DOHH2 (cell line): ENCODE results near the gene UVRAG.

Experiments
- H3F3A ChIP-seq: fragments of 200-600 bp; sonication (generic), shearing (Covaris generic); 2 replicates; pipeline ENCODE4 v1.6.0; 2016; ENCODE audit warnings: antibody characterized with exemption, mild to moderate bottlenecking; ENCODE audit not compliant: control insufficient read depth, insufficient read depth
- H3K27ac ChIP-seq: fragments of 200-600 bp; sonication (generic); 2 replicates; pipeline ENCODE4 v1.5.1; 2014; ENCODE audit warnings: low read depth, mild to moderate bottlenecking, low read length, moderate library complexity
- H3K27me3 ChIP-seq: fragments of 200-600 bp; sonication (generic); 2 replicates; pipeline ENCODE4 v1.6.1; 2014; ENCODE audit warnings: mild to moderate bottlenecking, low read length, mixed read lengths; ENCODE audit not compliant: control insufficient read depth
- H3K36me3 ChIP-seq: fragments of 200-600 bp; sonication (generic); 2 replicates; pipeline ENCODE4 v1.6.1; 2014; ENCODE audit warnings: mild to moderate bottlenecking, low read length, moderate library complexity, mixed read lengths; ENCODE audit not compliant: control insufficient read depth
- H3K4me1 ChIP-seq: fragments of 200-600 bp; sonication (generic); 2 replicates; pipeline ENCODE4 v1.6.1; 2014; ENCODE audit warnings: mild to moderate bottlenecking, low read length, mixed read lengths; ENCODE audit not compliant: control insufficient read depth
- H3K4me2 ChIP-seq: fragments of 200-600 bp; sonication (generic); 2 replicates; pipeline ENCODE4 v1.6.0; 2014; ENCODE audit warnings: mild to moderate bottlenecking, low read length, moderate library complexity
- H3K4me3 ChIP-seq: fragments of 200-600 bp; sonication (generic); 2 replicates; pipeline ENCODE4 v1.5.1; 2014; ENCODE audit warnings: mild to moderate bottlenecking, low read length, mixed read lengths
- H3K79me2 ChIP-seq: fragments of 200-600 bp; sonication (generic); 2 replicates; pipeline ENCODE4 v1.6.1; 2014; ENCODE audit warnings: mild to moderate bottlenecking, low read length, mixed read lengths; ENCODE audit not compliant: control insufficient read depth
- H3K9me2 ChIP-seq: fragments of 200-600 bp; sonication (generic); replicated peaks from 2 replicates; pipeline ENCODE4 v1.6.1; 2014; ENCODE audit warnings: mild to moderate bottlenecking, low read length, mixed read lengths; ENCODE audit not compliant: control insufficient read depth
- H3K9me3 ChIP-seq: fragments of 200-600 bp; sonication (generic); 2 replicates; pipeline ENCODE4 v1.6.1; 2014; ENCODE audit warnings: antibody characterized with exemption, low read length, mixed read lengths; ENCODE audit not compliant: control insufficient read depth, insufficient read depth
- H4K20me1 ChIP-seq: fragments of 200-600 bp; sonication (generic); 2 replicates; pipeline ENCODE4 v1.6.0; 2014; ENCODE audit warnings: low read depth, mild to moderate bottlenecking, antibody characterized with exemption, low read length, moderate library complexity; ENCODE audit not compliant: control insufficient read depth, insufficient read depth
- EZH2phosphoT487 ChIP-seq: fragments of 200-600 bp; sonication (generic); IDR thresholded peaks from 2 replicates; pipeline ENCODE4 v1.6.1; 2017; ENCODE audit warnings: borderline replicate concordance, mild to moderate bottlenecking, antibody characterized with exemption, low read length, moderate library complexity, mixed read lengths
- TF ChIP-seq, protein P1 (sequence below): fragments of 200-600 bp; sonication (generic); IDR thresholded peaks from one replicate; pipeline ENCODE4 v1.5.1; 2014; ENCODE audit warnings: antibody characterized with exemption, mild to moderate bottlenecking, low read depth, low read length; ENCODE audit not compliant: poor library complexity, severe bottlenecking

The UVRAG gene

DNA sequence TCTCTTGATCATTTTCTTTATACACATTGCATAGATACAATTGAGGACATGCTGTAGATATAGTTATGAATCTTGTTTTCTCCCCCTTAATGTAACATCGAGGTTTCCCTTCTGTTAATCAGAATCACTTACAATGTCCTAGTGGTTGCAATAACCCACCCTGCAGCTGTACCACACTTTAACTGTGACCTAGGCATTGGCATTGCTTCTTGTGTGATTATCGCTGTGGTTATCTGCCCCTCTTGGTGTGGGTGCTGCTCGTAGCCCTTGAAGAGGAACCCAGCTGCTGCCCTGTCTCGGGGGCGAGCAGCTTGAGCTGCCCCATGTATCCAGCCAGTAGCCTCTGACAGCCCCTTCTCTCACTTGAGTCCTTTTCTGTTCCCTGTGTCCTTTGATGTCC lies 44.9 kb upstream of the UVRAG start:
- TF ChIP-seq EZH2phosphoT487 = no peak
- TF ChIP-seq, protein P1, sequence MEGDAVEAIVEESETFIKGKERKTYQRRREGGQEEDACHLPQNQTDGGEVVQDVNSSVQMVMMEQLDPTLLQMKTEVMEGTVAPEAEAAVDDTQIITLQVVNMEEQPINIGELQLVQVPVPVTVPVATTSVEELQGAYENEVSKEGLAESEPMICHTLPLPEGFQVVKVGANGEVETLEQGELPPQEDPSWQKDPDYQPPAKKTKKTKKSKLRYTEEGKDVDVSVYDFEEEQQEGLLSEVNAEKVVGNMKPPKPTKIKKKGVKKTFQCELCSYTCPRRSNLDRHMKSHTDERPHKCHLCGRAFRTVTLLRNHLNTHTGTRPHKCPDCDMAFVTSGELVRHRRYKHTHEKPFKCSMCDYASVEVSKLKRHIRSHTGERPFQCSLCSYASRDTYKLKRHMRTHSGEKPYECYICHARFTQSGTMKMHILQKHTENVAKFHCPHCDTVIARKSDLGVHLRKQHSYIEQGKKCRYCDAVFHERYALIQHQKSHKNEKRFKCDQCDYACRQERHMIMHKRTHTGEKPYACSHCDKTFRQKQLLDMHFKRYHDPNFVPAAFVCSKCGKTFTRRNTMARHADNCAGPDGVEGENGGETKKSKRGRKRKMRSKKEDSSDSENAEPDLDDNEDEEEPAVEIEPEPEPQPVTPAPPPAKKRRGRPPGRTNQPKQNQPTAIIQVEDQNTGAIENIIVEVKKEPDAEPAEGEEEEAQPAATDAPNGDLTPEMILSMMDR = no peak
- H3F3A ChIP-seq = no peaks in the 10 kb centered on the region
- H3K4me3 ChIP-seq = no peak overlapping the region
- H3K79me2 ChIP-seq = no peaks in the 10 kb centered on the region
- peaks cover 26% of the 10 kb centered on the region for H3K27me3 ChIP-seq
- H3K36me3 ChIP-seq = no peaks in the 10 kb centered on the region
- H3K9me3 ChIP-seq = no peaks in the 10 kb centered on the region
- H3K27ac ChIP-seq = no peak overlapping the region
- H3K9me2 ChIP-seq = no peaks in the 10 kb centered on the region
- H4K20me1 ChIP-seq = no peaks in the 10 kb centered on the region
- H3K4me1 ChIP-seq = peaks cover 54% of the 10 kb centered on the region
- H3K4me2 ChIP-seq = no peak overlapping the region

DNA sequence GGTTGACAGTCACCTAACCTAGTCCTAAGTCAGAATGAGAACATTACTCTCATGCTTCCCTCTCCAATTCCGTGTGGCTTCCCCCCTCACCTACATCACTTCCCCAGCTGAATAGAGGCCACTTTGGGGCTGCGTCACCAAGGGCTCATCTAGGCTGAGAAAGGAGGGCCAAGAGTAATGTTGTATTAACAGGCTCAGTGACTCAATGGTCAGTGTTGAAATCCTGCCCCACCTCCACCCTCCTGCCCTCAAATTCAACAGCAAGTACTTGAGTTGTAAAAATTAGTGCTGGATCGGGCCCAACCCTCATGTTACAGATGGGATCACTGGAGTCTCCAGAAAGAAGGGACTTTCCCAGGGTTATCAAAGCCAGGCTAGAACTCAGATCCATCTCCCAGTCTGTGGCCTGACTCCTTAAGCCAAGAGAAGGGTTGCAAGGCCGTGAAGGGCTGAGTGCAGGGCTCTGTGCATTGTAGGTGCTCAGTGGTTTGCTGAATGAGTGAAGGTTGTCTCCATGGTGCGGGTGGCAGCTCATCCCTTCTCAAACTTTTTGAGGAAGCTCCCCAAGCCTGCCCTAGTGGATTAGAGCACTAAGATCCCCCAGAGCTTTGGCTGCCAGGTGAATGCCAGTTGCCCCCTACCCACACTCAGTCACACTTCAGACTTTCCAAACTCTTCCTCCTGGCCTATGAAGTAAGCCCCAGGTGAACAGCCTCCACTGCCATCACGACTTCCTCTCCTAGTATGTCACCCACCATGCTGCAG lies 43.2 kb upstream of the UVRAG start:
- Histone ChIP-seq H3K36me3 (no peaks in the 10 kb centered on the region), H3K27me3 (peaks cover 26% of the 10 kb centered on the region), H3K9me2 (no peaks in the 10 kb centered on the region), H4K20me1 (no peaks in the 10 kb centered on the region), H3F3A (no peaks in the 10 kb centered on the region), H3K4me1 (peaks cover 54% of the 10 kb centered on the region), H3K4me2 (no peak overlapping the region), H3K9me3 (no peaks in the 10 kb centered on the region), H3K4me3 (no peak overlapping the region), H3K79me2 (no peaks in the 10 kb centered on the region), H3K27ac (no peak overlapping the region)
- no peak for TF ChIP-seq EZH2phosphoT487
- TF ChIP-seq, protein P1 = no peak

- Histone ChIP-seq H3K4me3 (peak overlapping the region; percentile 19; the same call in 1 of the 2 replicates), H4K20me1 (no peaks in the 10 kb centered on the region), H3K27ac (peak overlapping the region; percentile 31), H3K36me3 (no peaks in the 10 kb centered on the region), H3F3A (no peaks in the 10 kb centered on the region), H3K9me2 (no peaks in the 10 kb centered on the region), H3K9me3 (no peaks in the 10 kb centered on the region), H3K79me2 (no peaks in the 10 kb centered on the region), H3K4me1 (peaks cover 43% of the 10 kb centered on the region), H3K4me2 (peak overlapping the region; percentile 40), H3K27me3 (peaks cover 25% of the 10 kb centered on the region)
- no peak for TF ChIP-seq EZH2phosphoT487
- TF ChIP-seq, protein P1 = no peak
These were observed 41.2 kb upstream of the UVRAG start for GRCh38 chr11:75773595-75774353.
